HG02938 (cell line): Measurements from ENCODE around the gene TNNI3K.
"Not testable (repeated sequence)": the region's sequence is repeated elsewhere in the genome, so short reads cannot be mapped to it uniquely, and the experiment has no call there.

Experiments used
- ATAC-seq: cut with Tn5 transposase; IDR thresholded peaks from one replicate; pipeline ENCODE4 v1.9.1; 2021; ENCODE audit warnings: mild to moderate bottlenecking, moderate library complexity; ENCODE audit not compliant: unreplicated experiment

TNNI3K gene, protein sequence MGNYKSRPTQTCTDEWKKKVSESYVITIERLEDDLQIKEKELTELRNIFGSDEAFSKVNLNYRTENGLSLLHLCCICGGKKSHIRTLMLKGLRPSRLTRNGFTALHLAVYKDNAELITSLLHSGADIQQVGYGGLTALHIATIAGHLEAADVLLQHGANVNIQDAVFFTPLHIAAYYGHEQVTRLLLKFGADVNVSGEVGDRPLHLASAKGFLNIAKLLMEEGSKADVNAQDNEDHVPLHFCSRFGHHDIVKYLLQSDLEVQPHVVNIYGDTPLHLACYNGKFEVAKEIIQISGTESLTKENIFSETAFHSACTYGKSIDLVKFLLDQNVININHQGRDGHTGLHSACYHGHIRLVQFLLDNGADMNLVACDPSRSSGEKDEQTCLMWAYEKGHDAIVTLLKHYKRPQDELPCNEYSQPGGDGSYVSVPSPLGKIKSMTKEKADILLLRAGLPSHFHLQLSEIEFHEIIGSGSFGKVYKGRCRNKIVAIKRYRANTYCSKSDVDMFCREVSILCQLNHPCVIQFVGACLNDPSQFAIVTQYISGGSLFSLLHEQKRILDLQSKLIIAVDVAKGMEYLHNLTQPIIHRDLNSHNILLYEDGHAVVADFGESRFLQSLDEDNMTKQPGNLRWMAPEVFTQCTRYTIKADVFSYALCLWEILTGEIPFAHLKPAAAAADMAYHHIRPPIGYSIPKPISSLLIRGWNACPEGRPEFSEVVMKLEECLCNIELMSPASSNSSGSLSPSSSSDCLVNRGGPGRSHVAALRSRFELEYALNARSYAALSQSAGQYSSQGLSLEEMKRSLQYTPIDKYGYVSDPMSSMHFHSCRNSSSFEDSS

DNA sequence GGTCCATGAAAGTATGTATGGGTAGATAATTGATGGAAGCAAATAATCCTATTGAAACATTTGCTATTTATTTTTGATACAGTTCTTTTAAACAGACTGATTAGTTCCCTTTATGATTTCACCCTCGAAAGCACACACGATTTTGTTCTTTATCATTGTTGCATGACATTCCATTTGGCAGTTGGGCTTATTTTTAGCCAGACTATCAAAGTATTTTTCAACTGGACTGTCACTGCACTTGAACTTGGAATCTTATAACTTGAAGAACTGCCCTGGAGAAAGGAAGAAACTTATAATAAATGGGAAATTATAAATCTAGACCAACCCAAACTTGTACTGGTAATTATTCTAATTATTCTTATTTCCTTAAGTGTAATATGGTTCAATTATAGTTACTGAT lies at the start of gene TNNI3K:
Gene TNNI3K (plus strand): TSS at position 235 of the 400 bp plus-strand sequence. CDS start 65 bp downstream, at position 300.
- no peak for ATAC-seq

DNA sequence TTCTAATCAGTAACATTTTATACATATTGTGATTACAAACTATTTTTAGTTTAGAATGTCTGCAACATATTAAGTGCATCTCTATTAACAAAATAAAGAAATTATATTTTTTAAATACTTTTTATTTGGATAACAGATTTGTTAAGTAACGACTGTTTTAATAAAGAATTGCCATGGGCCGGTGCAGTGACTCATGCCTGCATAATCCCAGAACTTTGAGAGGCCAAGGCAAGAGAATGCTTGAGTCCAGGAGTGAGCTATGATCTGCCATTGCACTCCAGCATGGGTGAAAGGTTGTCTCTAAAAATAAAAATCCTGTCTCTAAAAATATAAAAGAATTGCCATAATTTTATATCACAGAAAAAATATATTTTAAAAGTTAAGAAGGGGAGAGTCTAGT lies 41.3 kb upstream of the TNNI3K start:
- no peak for ATAC-seq

DNA sequence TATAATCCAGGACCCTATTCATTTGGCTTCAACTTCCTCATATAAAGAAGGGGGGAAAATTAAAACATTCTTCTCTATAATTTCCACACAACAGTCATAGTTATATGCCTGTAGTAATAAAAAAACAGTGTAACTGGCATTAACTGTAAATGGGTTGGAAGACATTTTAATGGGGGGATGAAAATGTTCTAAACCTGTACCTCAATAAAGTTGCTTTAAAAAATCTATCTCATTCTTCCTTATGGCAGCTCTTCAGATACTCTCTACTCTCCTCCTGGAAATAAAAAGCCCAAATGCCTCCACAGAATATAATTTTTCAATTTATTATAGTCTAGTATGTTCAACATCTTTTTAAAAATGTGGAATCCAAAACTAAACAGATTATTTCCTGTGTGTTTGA lies 39.8 kb upstream of the TNNI3K start:
- ATAC-seq, result no peak

DNA sequence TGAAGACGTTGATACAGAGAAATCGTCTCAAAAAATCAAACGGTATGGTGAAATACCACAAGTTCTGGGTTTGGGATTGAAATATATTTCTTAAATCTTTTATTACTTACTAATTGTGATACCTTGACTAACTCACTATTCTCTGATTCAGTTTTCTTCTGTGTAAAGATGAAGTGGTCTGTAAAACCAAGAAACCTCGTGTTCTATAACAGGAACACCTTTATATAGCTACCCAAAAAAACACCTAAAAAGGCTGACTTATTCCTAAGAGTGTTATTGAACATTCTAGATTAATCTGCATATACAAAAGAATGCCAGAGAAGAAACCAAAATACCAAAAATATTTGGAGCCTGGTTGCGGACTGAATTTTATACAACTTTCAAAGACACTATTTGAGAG lies 37.9 kb upstream of the TNNI3K start:
- ATAC-seq, result peak; percentile 15

DNA sequence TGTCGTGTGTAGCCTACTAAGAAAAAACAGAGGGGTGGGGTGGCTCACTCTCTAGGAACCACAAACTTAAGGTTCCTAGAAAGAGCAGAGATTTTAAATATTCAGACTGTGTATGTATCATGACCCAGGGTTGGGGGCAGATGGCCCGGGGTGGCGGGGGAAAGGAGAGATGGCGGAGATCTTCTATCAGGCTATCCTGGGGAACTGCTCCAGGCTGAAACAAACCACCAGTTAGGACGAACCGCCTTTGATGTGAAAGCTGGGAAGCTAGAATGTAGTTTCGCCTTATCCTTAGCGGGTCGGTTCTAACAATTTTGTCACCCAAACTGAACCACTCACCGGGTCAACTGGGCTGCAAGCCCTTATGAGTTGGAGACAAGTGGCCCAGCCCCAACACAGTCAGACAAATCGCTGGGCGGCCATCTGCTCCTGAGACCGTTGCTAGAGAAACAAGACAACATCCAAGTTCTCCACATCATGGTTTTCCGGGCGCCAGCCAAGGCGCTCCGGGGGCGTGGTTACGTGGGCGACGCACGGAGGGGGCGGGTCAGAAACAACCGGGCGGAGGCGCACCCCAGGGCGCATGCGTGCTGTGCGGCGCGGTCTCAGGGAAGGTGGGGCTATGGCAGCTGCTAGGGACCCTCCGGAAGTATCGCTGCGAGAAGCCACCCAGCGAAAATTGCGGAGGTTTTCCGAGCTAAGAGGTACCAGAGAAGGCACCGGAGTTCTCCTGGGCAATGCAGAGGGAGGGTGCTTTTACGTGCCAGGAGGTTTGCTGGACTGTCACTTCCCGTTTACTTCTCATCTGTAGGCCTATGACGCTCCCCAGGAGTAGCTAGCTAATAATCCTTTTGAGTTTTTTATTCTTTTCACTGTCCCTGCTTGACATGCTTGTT lies 37.3 kb upstream of the TNNI3K start, which contains the start of the genes FPGT and LRRIQ3:
Gene FPGT (plus strand): TSS at position 586 of the 896 bp plus-strand sequence. CDS start 37 bp downstream, at position 623.
Gene LRRIQ3 (minus strand): TSS at position 520 of the 896 bp plus-strand sequence. CDS start 14,492 bp downstream, outside the sequence.
- ATAC-seq, result peak; percentile 83

DNA sequence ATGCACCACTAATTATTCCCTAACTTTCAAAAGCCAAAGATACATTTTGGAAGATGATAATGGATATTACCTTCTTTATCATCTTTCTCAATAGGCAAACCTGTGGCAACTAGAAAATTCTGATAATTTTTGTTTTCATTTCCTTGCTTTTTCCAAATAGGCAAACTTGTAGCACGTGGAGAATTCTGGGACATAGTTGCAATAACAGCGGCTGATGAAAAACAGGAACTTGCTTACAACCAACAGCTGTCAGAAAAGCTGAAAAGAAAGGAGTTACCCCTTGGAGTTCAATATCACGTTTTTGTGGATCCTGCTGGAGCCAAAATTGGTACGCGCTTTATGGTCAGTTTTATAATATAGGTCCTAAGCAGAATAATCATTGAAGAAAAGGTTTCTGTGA lies 35.7 kb upstream of the TNNI3K start:
- ATAC-seq, result no peak

DNA sequence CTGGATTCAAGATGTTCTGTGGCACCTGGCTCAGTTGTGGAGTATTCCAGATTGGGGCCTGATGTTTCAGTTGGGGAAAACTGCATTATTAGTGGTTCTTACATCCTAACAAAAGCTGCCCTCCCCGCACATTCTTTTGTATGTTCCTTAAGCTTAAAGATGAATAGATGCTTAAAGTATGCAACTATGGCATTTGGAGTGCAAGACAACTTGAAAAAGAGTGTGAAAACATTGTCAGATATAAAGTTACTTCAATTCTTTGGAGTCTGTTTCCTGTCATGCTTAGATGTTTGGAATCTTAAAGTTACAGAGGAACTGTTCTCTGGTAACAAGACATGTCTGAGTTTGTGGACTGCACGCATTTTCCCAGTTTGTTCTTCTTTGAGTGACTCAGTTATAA lies 29.9 kb upstream of the TNNI3K start:
- ATAC-seq, result no peak

DNA sequence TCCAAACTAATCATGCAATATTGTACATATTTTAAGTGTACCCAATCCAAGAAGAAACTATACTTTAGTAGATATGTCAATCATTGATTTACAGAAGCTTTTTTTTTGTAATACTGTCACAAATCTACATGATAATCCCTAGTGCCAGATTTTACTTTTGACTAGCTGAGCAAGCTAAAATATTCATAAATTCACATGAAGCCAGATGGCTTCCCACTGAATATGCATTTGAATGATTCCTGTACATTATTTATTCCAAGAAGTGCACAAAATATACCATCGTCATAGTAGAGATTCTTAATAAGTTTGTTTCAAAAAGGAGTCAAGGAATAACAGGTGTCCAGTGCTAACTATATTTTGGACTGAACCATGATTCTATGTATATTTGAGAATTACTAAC lies 20.0 kb upstream of the TNNI3K start:
- no peak for ATAC-seq

DNA sequence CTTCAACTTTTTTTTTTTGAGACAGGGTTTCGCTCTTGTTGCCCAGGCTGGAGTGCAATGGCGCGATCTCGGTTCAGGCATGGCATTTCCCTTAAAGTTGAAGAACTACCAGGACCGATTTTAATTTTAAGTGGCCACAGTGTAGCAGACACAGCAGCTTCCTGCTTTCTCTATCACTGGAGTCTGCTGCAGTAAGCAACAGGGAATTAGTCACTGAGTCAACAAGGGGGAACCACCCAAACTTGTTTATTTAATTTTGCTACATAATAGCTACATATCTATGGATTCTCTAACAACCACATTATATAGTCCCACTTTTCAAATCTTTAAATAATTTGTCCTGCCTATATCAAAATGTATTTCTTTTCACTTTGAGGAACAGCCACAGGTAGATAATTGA lies 12.5 kb upstream of the TNNI3K start:
- no peak for ATAC-seq

DNA sequence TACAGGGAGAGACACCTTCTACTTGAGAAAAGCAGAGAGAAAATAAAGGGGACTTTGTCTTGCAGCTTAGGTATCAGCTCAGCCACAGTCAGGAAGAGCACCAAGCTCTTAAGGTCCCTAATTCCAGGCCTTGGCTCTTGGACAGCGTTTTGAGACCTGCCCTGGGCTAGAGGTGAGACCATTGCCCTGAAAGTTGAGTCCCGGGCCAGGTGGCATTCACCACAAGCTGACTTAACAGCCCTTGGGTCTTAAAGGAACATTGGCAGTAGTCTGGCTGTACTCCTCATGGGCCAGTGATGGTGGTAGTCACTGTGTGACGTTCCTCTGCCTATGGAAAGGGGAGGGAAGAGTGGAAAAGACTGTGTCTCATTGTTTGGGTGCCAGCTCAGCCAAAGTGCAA lies 11.7 kb upstream of the TNNI3K start:
- no peak for ATAC-seq

DNA sequence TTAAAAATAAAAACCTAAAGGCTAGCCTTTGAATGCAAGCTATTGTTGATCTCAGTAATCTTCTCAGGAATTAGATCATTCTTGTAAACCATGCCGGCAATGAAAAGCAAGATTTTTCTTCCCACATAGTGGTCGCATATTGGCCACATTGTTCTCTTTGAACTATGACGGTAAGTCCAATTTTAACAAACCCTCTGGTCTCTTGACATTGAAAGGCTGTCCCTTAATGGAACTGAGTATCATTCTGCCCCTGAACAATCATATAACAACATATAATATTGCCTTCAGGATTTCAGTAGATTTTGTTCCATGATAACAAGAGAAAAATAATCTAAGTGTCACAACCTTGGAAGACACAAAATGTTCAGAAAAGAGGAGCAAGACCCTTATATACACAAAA lies 1.3 kb downstream of the TNNI3K start:
- no peak for ATAC-seq

DNA sequence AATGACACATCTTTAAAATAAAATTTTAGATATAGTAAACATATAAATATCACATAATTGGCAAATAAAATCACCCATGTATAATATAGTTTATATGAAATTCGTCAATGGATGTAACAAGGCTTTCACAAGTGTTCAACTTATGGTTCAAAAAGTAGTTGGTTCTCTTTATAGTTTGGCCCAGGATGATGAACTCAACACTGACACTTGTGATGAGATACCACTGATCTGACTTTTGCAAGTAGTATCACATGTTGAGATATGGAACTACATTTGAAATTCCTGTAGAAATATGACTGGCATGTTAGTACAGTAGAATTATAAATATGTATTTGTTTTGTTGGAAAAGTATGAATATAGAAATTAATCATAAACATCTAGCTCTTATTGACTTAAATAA lies 1.8 kb downstream of the TNNI3K start:
- no peak for ATAC-seq

DNA sequence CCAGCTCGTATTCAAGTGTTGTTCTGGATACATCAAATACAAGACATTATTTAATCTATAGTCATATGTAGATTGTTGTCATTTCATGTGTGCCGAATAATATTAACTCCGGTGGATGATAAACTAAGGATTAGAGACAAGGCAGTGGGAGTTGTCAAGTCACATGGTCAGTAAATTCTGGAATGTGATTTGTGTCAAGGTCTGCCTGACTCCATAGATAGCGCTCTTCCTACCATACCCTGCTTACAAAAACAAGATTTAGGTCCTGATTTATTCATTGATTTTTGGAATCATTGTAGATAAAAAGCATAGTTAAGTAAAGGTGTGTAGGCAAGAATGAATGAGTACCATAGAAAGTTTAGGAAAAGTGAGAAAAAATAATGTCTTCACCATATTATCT lies 2.6 kb downstream of the TNNI3K start:
- no peak for ATAC-seq

DNA sequence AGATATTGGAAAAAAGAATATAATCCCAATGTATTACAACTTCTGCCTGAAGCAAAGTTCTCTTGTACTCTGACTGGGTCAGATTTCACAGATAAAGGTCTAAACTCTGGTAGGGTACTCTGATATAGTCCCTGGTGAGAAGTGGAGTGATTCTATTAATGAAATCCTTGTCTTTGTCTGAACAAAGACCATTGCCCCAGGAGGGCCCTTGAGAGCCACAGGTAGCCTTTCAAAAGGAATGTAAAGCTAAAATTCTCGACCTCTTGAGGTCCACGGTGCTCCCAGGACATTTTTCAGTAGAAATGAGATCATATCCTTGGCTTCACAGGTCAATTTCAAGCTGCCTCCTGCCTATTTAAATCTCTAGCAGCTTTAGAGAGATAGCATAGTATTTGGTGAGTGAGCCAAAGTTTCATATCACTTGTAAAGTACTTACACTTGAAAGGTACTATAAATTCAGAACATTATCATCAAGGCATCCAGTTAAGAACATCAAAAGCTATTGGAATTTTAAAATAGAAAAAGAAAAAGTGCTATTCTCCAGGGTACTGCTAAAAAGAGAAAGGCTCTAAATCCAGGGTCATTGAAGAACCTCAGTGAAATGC lies 10.1 kb downstream of the TNNI3K start:
- ATAC-seq, result no peak

DNA sequence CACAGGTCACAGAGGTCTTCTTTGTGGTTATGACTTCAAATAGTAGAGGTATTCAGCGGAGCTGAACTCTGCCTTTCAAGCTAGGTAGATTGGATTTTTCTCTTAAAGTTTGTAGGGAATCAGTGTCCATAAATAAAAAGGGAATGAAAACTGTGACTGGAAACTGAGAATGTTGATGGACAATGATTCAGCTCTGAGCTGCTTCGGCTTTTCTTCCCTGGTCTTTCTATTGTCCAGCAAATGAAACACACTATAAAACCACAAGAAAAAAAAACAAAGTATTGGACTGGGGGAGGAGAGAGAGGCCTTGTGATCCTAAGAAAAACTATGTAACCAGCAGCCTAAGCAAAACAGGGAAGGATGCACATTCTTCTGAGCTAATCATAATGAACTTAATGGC lies 11.1 kb downstream of the TNNI3K start:
- ATAC-seq, result no peak

DNA sequence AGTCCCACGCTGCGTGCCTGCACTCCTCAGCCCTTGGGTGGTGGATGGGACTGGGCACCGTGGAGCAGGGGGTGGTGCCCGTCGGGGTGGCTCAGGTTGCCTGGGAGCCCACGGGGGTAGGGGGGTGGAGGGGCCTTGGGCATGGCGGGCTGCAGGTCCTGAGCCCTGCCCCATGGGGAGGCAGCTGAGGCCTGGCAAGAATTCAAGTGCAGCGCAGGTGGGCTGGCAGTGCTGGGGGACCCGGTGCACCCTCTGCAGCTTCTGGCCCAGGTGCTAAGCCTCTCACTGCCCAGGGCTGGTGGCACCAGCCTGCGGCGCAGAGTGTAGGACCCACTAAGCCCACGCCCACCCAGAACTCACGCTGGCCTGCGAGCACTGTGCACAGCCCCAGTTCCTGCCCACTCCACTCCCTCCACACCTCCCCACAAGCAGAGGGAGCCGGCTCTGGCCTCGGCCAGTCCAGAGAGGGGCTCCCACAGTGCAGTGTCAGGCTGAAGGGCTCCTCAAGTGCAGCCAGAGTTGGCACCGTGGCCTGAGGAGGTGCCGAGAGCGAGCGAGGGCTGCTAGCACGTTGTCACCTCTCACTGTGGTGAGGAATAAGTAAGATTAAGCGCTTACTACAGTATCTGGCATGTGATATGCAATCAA lies 12.8 kb downstream of the TNNI3K start:
- ATAC-seq, result no peak

DNA sequence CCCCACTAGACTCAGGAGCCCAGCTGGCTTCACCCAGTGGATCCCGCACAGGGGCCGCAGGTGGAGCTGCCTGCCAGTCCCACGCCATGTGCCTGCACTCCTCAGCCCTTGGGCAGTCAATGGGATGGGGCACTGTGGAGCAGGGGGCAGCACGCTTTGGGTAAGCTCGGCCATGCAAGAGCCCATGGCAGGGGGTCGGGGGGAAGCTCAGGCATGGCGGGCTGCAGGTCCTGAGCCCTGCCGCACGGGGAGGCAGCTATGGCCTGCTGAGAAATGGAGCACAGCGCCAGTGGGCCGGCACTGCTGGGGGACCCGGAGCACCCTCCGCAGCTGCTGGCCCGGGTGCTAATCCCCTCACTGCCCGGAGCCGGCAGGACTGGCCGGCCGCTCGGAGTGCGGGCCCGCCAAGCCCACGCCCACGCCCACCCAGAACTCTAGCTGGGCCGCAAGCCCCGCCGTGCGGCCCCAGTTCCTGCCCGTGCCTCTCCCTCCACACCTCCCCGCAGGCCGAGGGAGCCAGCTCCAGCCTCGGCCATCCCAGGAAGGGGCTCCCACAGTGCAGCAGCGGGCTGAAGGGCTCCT lies 18.1 kb downstream of the TNNI3K start:
- ATAC-seq, result not testable (repeated sequence)

DNA sequence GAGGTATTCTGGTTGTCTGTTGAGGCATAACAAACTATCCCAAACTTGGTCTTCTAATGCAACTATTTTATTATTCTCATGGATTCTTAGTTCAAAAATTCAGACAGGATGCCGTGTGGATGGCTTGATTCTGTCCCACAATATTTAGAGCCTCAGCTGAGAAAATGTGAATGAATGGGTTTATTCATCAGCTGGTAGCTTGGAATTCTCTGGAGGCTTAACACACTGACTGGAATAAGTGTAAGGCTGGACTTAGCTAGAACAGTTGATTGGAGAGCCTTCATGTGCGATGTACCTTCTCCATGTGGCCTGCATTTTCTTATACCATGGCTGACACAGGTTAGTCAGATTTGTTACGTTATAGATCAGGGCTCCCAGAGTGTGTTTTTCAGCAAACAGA lies 30.8 kb downstream of the TNNI3K start:
- ATAC-seq, result no peak

DNA sequence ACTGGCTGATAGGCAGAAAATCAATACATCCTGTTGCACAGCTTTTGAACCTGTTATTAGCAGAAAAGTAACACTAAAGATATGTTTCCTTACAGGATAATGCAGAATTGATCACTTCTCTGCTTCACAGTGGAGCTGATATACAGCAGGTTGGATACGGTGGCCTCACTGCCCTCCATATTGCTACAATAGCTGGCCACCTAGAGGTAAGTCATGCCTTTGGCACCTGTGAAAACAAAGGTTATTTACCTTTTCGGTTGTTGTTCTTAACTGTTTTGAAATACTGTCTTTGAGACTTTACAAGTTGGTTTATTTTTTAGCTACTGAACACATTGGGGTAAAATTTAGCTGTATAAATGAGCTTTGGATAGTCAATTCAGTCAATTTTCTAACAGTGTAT lies 36.3 kb downstream of the TNNI3K start:
- ATAC-seq, result no peak
